ENCODE data around the gene CFAP46. TPM values are rescaled to one million over a fixed set of nuclear protein-coding genes. Genes with fewer than 3 reads are reported as not detected.

The CFAP46 gene
- polyA plus RNA-seq, 1 of the 3 experiments (the other 2 are of a cell fraction), result 3.9 TPM

GRCh38 chr10:132766291-132766690, 176.1 kb downstream of the CFAP46 start:
- ChIA-PET POLR2A (no interaction called here), CTCF (no interaction called here)
- 94% methylated on average over 13 of the region's 13 CpGs for WGBS (ENCODE audit: low lambda C conversion rate)

GRCh38 chr10:132765435-132765834, 176.9 kb downstream of the CFAP46 start:
- H3K4me2 ChIP-seq, result no peak overlapping the region
- H3K27me3 ChIP-seq (ENCODE audit: insufficient read depth), result no peaks in the 10 kb centered on the region
- no peak overlapping the region for H3K4me3 ChIP-seq (ENCODE audit: low read depth in 2 of 2, low read length in 1 of 2)
- no peak overlapping the region for H3K27ac ChIP-seq (ENCODE audit: low read depth in 2 of 2, low read length in 1 of 2)
- no peaks in the 10 kb centered on the region for H3K9me2 ChIP-seq
- no peak overlapping the region for H3K9ac ChIP-seq
- H3K4me1 ChIP-seq (ENCODE audit: control insufficient read depth in 1 of 2, insufficient read depth in 2 of 2, low read depth in 1 of 2, low read length in 1 of 2), result no peaks in the 10 kb centered on the region; a peak in 1 of 4 replicates
- H3K9me3 ChIP-seq, result no peaks in the 10 kb centered on the region
- POLR2A ChIA-PET, result no interaction called here
- 31% methylated on average over 9 of the region's 11 CpGs for WGBS (ENCODE audit: low lambda C conversion rate)
- no peak for DNase-seq
- CTCF ChIA-PET, result interaction anchor here (0.6 kb wide), 1 partner anchor 25 kb away, joined by 3 read pairs; no protein-coding TSS in a partner anchor
- H3K79me2 ChIP-seq (ENCODE audit: insufficient read depth), result no peaks in the 10 kb centered on the region
- no peaks in the 10 kb centered on the region for H3F3A ChIP-seq (replicated peaks; ENCODE audit: insufficient read depth)
- no peaks in the 10 kb centered on the region for H3K36me3 ChIP-seq (replicated peaks in 1 of 2; ENCODE audit: control insufficient read depth in 1 of 2, insufficient read depth in 2 of 2, low read length in 1 of 2)
- no peaks in the 10 kb centered on the region for H4K20me1 ChIP-seq (ENCODE audit: insufficient read depth)
- no peak overlapping the region for H2AFZ ChIP-seq (ENCODE audit: low read depth)
- TF ChIP-seq EP300 (IDR thresholded peaks at IDR 0.05; ENCODE audit: borderline replicate concordance in 1 of 2, low read depth in 1 of 2, low read length in 1 of 2) (no peak), USF2 (IDR thresholded peaks at IDR 0.05; ENCODE audit: borderline replicate concordance, low read depth, low read length) (no peak), TEAD4 (IDR thresholded peaks at IDR 0.05; ENCODE audit: borderline replicate concordance, insufficient read depth) (no peak), REST (IDR thresholded peaks at IDR 0.05; ENCODE audit: low read depth, low read length) (no peak), IRF3 (IDR thresholded peaks at IDR 0.05; ENCODE audit: low read depth, low read length) (no peak)

More at GRCh38 chr10:132766291-132766690, 176.1 kb downstream of the CFAP46 start:
- no peaks in the 10 kb centered on the region; a peak in 1 of 4 replicates for H3K4me1 ChIP-seq (ENCODE audit: control insufficient read depth in 1 of 2, insufficient read depth in 2 of 2, low read depth in 1 of 2, low read length in 1 of 2)
- H3K4me3 ChIP-seq (ENCODE audit: low read depth in 2 of 2, low read length in 1 of 2), result no peak overlapping the region
- H3K36me3 ChIP-seq (replicated peaks in 1 of 2; ENCODE audit: control insufficient read depth in 1 of 2, insufficient read depth in 2 of 2, low read length in 1 of 2), result no peaks in the 10 kb centered on the region
- no peaks in the 10 kb centered on the region for H3K79me2 ChIP-seq (ENCODE audit: insufficient read depth)
- no peaks in the 10 kb centered on the region for H3F3A ChIP-seq (replicated peaks; ENCODE audit: insufficient read depth)
- no peaks in the 10 kb centered on the region for H3K9me3 ChIP-seq
- H3K4me2 ChIP-seq, result no peak overlapping the region
- DNase-seq, result no peak
- no peaks in the 10 kb centered on the region for H3K27me3 ChIP-seq (ENCODE audit: insufficient read depth)
- H3K9ac ChIP-seq, result no peak overlapping the region
- H3K27ac ChIP-seq (ENCODE audit: low read depth in 2 of 2, low read length in 1 of 2), result no peak overlapping the region
- no peaks in the 10 kb centered on the region for H3K9me2 ChIP-seq
- no peak for TF ChIP-seq REST (IDR thresholded peaks at IDR 0.05; ENCODE audit: low read depth, low read length)
- TF ChIP-seq RFX5 (IDR thresholded peaks at IDR 0.05; ENCODE audit: low read length), result no peak
- no peak for TF ChIP-seq ELF1 (IDR thresholded peaks at IDR 0.05)
- TF ChIP-seq FOXM1 (IDR thresholded peaks at IDR 0.05; ENCODE audit: low read depth), result no peak
- no peak for TF ChIP-seq TCF12 (IDR thresholded peaks at IDR 0.05)
- no peak for TF ChIP-seq GATA2 (CRISPR knock-in tag; IDR thresholded peaks at IDR 0.05)
- no peak for TF ChIP-seq FOSL2 (IDR thresholded peaks at IDR 0.05; ENCODE audit: borderline replicate concordance, low read depth)
- no peak for TF ChIP-seq USF2 (IDR thresholded peaks at IDR 0.05; ENCODE audit: borderline replicate concordance, low read depth, low read length)
- TF ChIP-seq MEF2A (IDR thresholded peaks at IDR 0.05; ENCODE audit: borderline replicate concordance, low read depth), result no peak
- TF ChIP-seq EZH2phosphoT487 (IDR thresholded peaks at IDR 0.05; ENCODE audit: borderline replicate concordance, low read depth), result no peak
- H2AFZ ChIP-seq (ENCODE audit: low read depth), result no peak overlapping the region
- no peaks in the 10 kb centered on the region for H4K20me1 ChIP-seq (ENCODE audit: insufficient read depth)
